ENCODE measurements around the gene CMSS1. TPM values are rescaled to one million over a fixed set of nuclear protein-coding genes. Genes with fewer than 3 reads are reported as not detected.

CMSS1 gene
- total RNA-seq, 1 experiment from 2014 or later = 93.8 TPM

GRCh38 chr3:100179692-100180349 is 362.2 kb downstream of the CMSS1 start:
- Histone ChIP-seq H3K9me3 (replicated peaks) (peaks cover 2% of the 10 kb centered on the region), H3K4me3 (no peak overlapping the region)
- peak in 1 of 2 experiments; percentile 21 for DNase-seq

GRCh38 chr3:100183608-100184125 is 366.0 kb downstream of the CMSS1 start:
- Histone ChIP-seq H3K4me1 (no peaks in the 10 kb centered on the region), H3K27me3 (no peaks in the 10 kb centered on the region), H3K36me3 (peaks cover 9% of the 10 kb centered on the region; the same call in 1 of the 2 replicates), H3K4me3 (no peak overlapping the region), H3K27ac (no peak overlapping the region), H3K9me3 (replicated peaks) (peaks cover 2% of the 10 kb centered on the region)
- DNase-seq = no peak

More at GRCh38 chr3:100179692-100180349, 362.2 kb downstream of the CMSS1 start:
- H3K27me3 ChIP-seq = no peaks in the 10 kb centered on the region
- peaks cover 27% of the 10 kb centered on the region for H3K36me3 ChIP-seq
- H3K4me1 ChIP-seq = no peaks in the 10 kb centered on the region
- no peak overlapping the region for H3K27ac ChIP-seq

GRCh38 chr3:100184948-100185570 is 367.4 kb downstream of the CMSS1 start:
- H3K27ac ChIP-seq = no peak overlapping the region
- no peak for DNase-seq
- H3K27me3 ChIP-seq = no peaks in the 10 kb centered on the region

DNA sequence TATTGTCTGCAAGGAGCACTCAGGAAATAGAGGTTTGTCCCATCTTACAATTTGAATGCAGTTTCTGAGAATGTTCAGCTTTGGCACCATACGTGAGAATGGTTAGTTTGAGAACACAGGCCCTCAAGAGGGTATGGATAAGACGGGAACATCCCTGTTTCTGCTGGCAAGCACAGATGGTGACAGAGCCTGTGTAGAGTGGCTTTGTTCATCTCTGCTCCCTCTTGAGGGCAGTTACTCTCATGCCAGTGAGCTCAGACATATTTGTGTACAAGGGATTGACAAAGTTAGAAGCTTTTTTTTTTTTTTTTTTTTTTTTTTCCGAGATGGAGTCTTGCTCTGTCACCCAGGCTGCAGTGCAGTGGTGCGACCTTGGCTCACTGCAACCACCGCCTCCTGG is 368.2 kb downstream of the CMSS1 start:
- Histone ChIP-seq H3K27me3 (no peaks in the 10 kb centered on the region), H3K27ac (no peak overlapping the region), H3K4me3 (no peak overlapping the region), H3K36me3 (no peaks in the 10 kb centered on the region), H3K4me1 (0 out of 2 replicates have a peak, but pooled peaks cover 3% of the 10 kb centered on the region), H3K9me3 (replicated peaks) (no peaks in the 10 kb centered on the region)
- no peak for DNase-seq

More at GRCh38 chr3:100184948-100185570, 367.4 kb downstream of the CMSS1 start:
- 0 out of 2 replicates have a peak, but pooled peaks cover 3% of the 10 kb centered on the region for H3K4me1 ChIP-seq
- H3K4me3 ChIP-seq = no peak overlapping the region
- no peaks in the 10 kb centered on the region for H3K36me3 ChIP-seq
- H3K9me3 ChIP-seq (replicated peaks) = peaks cover 2% of the 10 kb centered on the region; the same call in 1 of the 2 replicates

GRCh38 chr3:100189444-100189964 is 371.8 kb downstream of the CMSS1 start:
- 0 out of 2 replicates have a peak, but pooled peaks cover 3% of the 10 kb centered on the region for H3K4me1 ChIP-seq
- no peaks in the 10 kb centered on the region for H3K9me3 ChIP-seq (replicated peaks)
- DNase-seq = no peak
- H3K27me3 ChIP-seq = no peaks in the 10 kb centered on the region
- H3K27ac ChIP-seq = no peak overlapping the region
- H3K36me3 ChIP-seq = no peaks in the 10 kb centered on the region
- H3K4me3 ChIP-seq = no peak overlapping the region

- DNase-seq = no peak
These were observed 377.7 kb downstream of the CMSS1 start for GRCh38 chr3:100195375-100195774.

GRCh38 chr3:100197876-100198275 is 380.2 kb downstream of the CMSS1 start:
- Histone ChIP-seq H3K27ac (no peak overlapping the region), H3K4me3 (no peak overlapping the region), H3K4me1 (no peaks in the 10 kb centered on the region), H3K9me3 (replicated peaks) (no peaks in the 10 kb centered on the region; the same call in 1 of the 2 replicates), H3K36me3 (no peaks in the 10 kb centered on the region), H3K27me3 (no peaks in the 10 kb centered on the region)
- DNase-seq = no peak

More at GRCh38 chr3:100195375-100195774, 377.7 kb downstream of the CMSS1 start:
- H3K36me3 ChIP-seq = no peaks in the 10 kb centered on the region
- no peaks in the 10 kb centered on the region for H3K4me1 ChIP-seq
- H3K27ac ChIP-seq = no peak overlapping the region
- no peak overlapping the region for H3K4me3 ChIP-seq
- no peaks in the 10 kb centered on the region for H3K27me3 ChIP-seq
- no peaks in the 10 kb centered on the region; the same call in 1 of the 2 replicates for H3K9me3 ChIP-seq (replicated peaks)

- Histone ChIP-seq H3K27me3 (no peaks in the 10 kb centered on the region), H3K36me3 (no peaks in the 10 kb centered on the region), H3K4me3 (no peak overlapping the region), H3K4me1 (no peaks in the 10 kb centered on the region), H3K27ac (no peak overlapping the region), H3K9me3 (replicated peaks) (no peaks in the 10 kb centered on the region; the same call in 1 of the 2 replicates)
- no peak for DNase-seq
These were observed 381.1 kb downstream of the CMSS1 start for GRCh38 chr3:100198579-100199269.

DNA sequence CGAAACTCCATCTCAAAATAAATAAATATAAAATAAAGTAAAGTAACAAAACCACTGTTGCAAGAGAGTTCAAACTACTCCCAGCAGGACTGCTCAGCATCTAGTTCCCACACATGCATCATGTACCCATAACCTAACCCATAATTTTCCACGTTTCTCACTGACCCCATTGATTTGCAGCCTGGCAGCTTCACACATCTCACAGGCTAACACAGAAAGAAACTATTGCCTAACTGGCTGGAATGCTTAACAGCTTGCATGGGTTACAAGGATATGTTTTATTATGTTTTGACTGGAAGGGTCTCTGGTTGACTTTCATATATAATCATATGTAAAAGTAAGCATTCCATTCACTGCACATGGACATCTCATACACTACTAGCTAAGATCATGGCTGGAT is 387.5 kb downstream of the CMSS1 start:
- H3K27me3 ChIP-seq = no peaks in the 10 kb centered on the region
- H3K9me3 ChIP-seq (replicated peaks) = no peaks in the 10 kb centered on the region
- no peak for DNase-seq
- H3K27ac ChIP-seq = no peak overlapping the region
- peaks cover 5% of the 10 kb centered on the region; the same call in 1 of the 2 replicates for H3K4me1 ChIP-seq
- H3K4me3 ChIP-seq = no peak overlapping the region
- H3K36me3 ChIP-seq = no peaks in the 10 kb centered on the region

- H3K36me3 ChIP-seq = no peaks in the 10 kb centered on the region
- H3K4me3 ChIP-seq = no peak overlapping the region
These were observed 389.0 kb downstream of the CMSS1 start for GRCh38 chr3:100206687-100207086.

GRCh38 chr3:100207886-100208285 is 390.2 kb downstream of the CMSS1 start:
- peak; percentile 30 to 48 for DNase-seq
- Histone ChIP-seq H3K4me3 (no peak overlapping the region), H3K4me1 (peaks cover 19% of the 10 kb centered on the region)

More at GRCh38 chr3:100206687-100207086, 389.0 kb downstream of the CMSS1 start:
- Histone ChIP-seq H3K27me3 (no peaks in the 10 kb centered on the region), H3K27ac (no peak overlapping the region), H3K4me1 (peaks cover 19% of the 10 kb centered on the region), H3K9me3 (replicated peaks) (no peaks in the 10 kb centered on the region)
- DNase-seq = no peak

GRCh38 chr3:100209169-100209568 is 391.5 kb downstream of the CMSS1 start:
- no peaks in the 10 kb centered on the region for H3K9me3 ChIP-seq (replicated peaks)
- no peaks in the 10 kb centered on the region for H3K27me3 ChIP-seq
- H3K36me3 ChIP-seq = no peaks in the 10 kb centered on the region
- no peak overlapping the region for H3K27ac ChIP-seq
- no peak for DNase-seq
- no peak overlapping the region for H3K4me3 ChIP-seq
- peaks cover 19% of the 10 kb centered on the region for H3K4me1 ChIP-seq

More at GRCh38 chr3:100207886-100208285, 390.2 kb downstream of the CMSS1 start:
- no peaks in the 10 kb centered on the region for H3K9me3 ChIP-seq (replicated peaks)
- H3K27ac ChIP-seq = no peak overlapping the region
- no peaks in the 10 kb centered on the region for H3K36me3 ChIP-seq
- H3K27me3 ChIP-seq = no peaks in the 10 kb centered on the region

DNA sequence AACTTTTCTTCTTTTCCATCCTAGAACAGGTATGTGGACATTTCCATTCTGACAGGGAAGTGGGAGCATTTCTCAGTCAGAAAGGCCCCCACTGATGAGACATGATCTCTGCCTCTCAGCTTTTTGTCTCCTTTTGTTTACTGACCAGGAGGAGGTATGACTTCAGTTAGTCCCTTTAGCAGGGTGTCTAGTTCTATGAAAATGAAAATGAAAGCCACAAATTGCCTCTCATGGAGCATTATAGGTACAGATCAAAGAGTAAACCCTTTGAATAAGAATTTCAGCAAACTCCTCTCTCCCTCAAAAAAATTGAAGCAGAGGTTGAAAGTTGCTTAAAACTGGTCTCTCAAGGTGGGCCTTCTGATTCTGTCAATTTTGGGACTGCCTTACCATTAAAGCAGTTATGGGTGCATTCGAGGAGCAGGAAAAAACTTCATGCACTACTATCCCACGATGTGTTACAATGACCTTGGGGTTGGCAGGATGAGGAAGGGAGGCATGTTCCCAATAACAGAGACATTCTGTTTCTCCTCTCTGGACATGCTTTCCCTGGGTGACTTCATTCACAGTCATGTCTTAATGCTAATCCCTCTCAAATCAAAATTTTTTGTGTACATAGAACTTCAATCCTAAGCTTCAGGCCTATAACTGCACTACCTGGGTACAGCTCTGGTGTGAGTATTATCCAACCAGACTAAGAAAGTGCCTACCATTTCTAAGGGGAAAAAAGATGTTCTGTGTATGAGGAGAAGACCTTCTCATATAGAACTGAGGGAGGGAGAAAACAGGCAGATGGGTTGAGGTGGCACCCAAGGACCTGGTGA is 392.5 kb downstream of the CMSS1 start:
- Histone ChIP-seq H3K4me3 (no peak overlapping the region), H3K4me1 (peaks cover 19% of the 10 kb centered on the region), H3K36me3 (no peaks in the 10 kb centered on the region), H3K27me3 (no peaks in the 10 kb centered on the region), H3K27ac (peak overlapping the region; percentile 3; the same call in 1 of the 2 replicates), H3K9me3 (replicated peaks) (no peaks in the 10 kb centered on the region)
- no peak for DNase-seq

DNA sequence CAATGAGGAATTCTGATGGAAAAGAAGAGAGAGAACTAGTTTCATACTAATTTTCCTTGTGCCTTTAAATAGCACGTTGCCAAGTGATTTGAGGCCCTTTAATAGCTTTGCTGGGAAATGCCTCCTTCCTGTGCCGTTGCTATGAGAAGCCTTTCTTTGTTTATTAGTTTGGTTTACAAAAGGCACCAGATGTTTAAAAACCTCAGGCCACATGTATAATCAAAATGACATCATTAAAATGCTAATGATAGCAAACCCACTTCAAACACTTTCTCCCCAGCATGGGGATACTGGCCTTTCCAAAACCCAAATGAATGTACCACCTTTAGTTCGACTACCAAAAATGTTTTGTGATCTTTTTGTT is 393.1 kb downstream of the CMSS1 start:
- Histone ChIP-seq H3K4me3 (no peak overlapping the region), H3K4me1 (peaks cover 19% of the 10 kb centered on the region), H3K36me3 (no peaks in the 10 kb centered on the region), H3K9me3 (replicated peaks) (no peaks in the 10 kb centered on the region), H3K27ac (peak overlapping the region; percentile 3; the same call in 1 of the 2 replicates), H3K27me3 (no peaks in the 10 kb centered on the region)
- DNase-seq = peak; percentile 39 to 69
